Nephron (organoid): ENCODE data around the gene PADI1.

Experiments used
- H3K27ac Mint-ChIP-seq, 3 experiments: 2 replicates each; pipeline ENCODE4 v1.8.0; 2020; ENCODE audit warnings: mixed read lengths in 3 of 3, mild to moderate bottlenecking in 2 of 3, moderate library complexity in 1 of 3
- H3K27me3 Mint-ChIP-seq: 2 replicates; pipeline ENCODE4 v1.8.0; 2021; ENCODE audit warnings: low read depth, mild to moderate bottlenecking, moderate library complexity, mixed read lengths
- H3K36me3 Mint-ChIP-seq: 2 replicates; pipeline ENCODE4 v1.8.0; 2020; ENCODE audit warnings: low read depth, mixed read lengths
- H3K4me1 Mint-ChIP-seq: 2 replicates; pipeline ENCODE4 v1.8.0; 2020; ENCODE audit warnings: mixed read lengths
- H3K4me3 Mint-ChIP-seq, 3 experiments: 2 replicates each; pipeline ENCODE4 v1.8.0; 2020; ENCODE audit warnings: mild to moderate bottlenecking in 3 of 3, mixed read lengths in 3 of 3, moderate library complexity in 2 of 3
- H3K9me3 Mint-ChIP-seq: 2 replicates; pipeline ENCODE4 v1.8.0; 2020; ENCODE audit warnings: mixed read lengths
- CTCF ChIP-seq, 3 experiments: fragments of 200-600 bp; sonication (generic); IDR thresholded peaks; one replicate each; pipeline ENCODE4 v1.5.0; 2021; ENCODE audit warnings: antibody characterized with exemption in 3 of 3; ENCODE audit not compliant: unreplicated experiment in 3 of 3

The PADI1 gene

DNA sequence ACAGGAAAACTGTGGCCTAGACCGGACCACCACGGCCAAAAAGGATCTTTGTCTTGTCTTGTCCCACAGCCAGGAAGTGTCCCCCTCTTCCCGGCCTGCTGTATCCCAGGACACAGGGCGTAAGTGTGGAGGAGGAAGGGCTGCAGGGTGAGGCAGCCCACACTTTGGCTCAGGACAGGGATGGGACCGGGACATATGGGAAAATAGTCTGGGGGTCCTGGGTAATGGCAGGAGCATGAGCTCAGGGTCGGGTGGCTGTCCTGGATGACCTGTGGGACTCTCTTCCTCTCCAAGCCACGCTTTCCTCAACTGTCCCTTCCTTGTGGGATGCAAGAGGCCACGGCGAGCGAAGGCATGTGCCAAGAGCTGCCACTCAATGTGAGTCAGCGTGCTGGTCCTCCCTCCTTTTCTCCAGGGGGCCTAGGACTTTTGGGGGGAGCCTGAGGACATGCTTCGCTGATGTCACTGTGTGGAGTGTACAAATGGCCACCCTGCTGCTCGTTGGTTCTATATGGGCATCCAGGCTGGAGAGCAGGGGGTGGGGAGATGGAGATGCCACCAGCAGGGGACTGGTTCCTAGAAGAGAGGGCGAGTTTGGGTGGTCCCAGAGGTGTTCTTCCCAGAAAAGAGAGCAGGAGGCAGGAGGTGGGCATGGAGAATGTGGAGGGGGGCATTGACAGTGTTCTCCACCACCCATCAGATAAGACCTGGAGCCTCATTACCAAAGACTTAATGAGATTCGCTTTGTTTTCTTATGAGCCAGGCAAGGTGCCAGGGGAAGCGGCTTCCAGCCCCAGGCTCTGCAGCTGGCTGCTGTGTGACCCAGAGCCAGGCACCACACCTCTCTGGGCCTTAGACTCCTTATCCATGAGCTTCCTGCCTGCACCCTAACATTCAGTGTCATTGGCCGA, 11.5 kb upstream of the PADI1 start:
- no peak for TF ChIP-seq CTCF (IDR thresholded peaks at IDR 0.05; ENCODE audit: unreplicated experiment in 3 of 3)
- peaks cover 13% of the 10 kb centered on the region for H3K27me3 Mint-ChIP-seq

GRCh38 chr1:17194133-17194475, 10.8 kb upstream of the PADI1 start:
- no peak for TF ChIP-seq CTCF (IDR thresholded peaks at IDR 0.05; ENCODE audit: unreplicated experiment in 3 of 3)
- H3K4me1 Mint-ChIP-seq = no peaks in the 10 kb centered on the region
- H3K36me3 Mint-ChIP-seq = no peaks in the 10 kb centered on the region
- peaks cover 13% of the 10 kb centered on the region for H3K27me3 Mint-ChIP-seq
- H3K4me3 Mint-ChIP-seq = no peak overlapping the region
- H3K27ac Mint-ChIP-seq = no peak overlapping the region
- peaks cover 2% of the 10 kb centered on the region for H3K9me3 Mint-ChIP-seq

More for the DNA sequence above, 11.5 kb upstream of the PADI1 start:
- Mint-ChIP-seq H3K36me3 (no peaks in the 10 kb centered on the region), H3K4me3 (no peak overlapping the region), H3K4me1 (no peaks in the 10 kb centered on the region), H3K9me3 (peaks cover 2% of the 10 kb centered on the region), H3K27ac (no peak overlapping the region)

- Mint-ChIP-seq H3K4me1 (peaks cover under 1% of the 10 kb centered on the region), H3K27ac (peak overlapping the region in 1 of 3 experiments; percentile 5), H3K36me3 (no peaks in the 10 kb centered on the region), H3K4me3 (no peak overlapping the region), H3K9me3 (peaks cover 2% of the 10 kb centered on the region), H3K27me3 (peaks cover 13% of the 10 kb centered on the region)
- TF ChIP-seq CTCF (IDR thresholded peaks at IDR 0.05; ENCODE audit: unreplicated experiment in 3 of 3) = no peak
Measured at GRCh38 chr1:17194615-17195528, 10.1 kb upstream of the PADI1 start.

DNA sequence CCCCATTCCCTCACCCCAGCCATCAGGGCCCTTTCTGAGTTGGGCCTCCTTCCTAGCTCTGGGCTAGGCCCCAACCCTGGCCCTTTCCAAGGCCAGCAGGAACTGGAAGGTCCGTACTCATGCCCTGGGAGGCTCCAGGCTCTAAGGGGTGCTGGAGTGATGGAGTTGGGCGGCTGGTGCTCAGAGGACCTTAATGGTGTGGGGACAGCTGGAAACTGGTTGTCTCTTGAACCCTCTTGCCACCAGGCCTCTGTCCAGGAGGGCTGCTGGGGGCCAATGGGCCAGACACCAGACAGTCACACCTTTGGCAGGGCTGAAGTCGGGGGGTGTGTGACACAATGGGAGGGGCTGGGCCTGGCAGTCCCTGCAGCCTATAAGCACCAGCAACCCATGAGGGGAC, 9.2 kb upstream of the PADI1 start:
- no peak overlapping the region for H3K27ac Mint-ChIP-seq
- no peak overlapping the region for H3K4me3 Mint-ChIP-seq
- TF ChIP-seq CTCF (IDR thresholded peaks at IDR 0.05; ENCODE audit: unreplicated experiment in 3 of 3) = no peak
- peaks cover 2% of the 10 kb centered on the region for H3K9me3 Mint-ChIP-seq
- no peaks in the 10 kb centered on the region for H3K36me3 Mint-ChIP-seq
- H3K27me3 Mint-ChIP-seq = peaks cover 13% of the 10 kb centered on the region
- peaks cover 4% of the 10 kb centered on the region for H3K4me1 Mint-ChIP-seq

DNA sequence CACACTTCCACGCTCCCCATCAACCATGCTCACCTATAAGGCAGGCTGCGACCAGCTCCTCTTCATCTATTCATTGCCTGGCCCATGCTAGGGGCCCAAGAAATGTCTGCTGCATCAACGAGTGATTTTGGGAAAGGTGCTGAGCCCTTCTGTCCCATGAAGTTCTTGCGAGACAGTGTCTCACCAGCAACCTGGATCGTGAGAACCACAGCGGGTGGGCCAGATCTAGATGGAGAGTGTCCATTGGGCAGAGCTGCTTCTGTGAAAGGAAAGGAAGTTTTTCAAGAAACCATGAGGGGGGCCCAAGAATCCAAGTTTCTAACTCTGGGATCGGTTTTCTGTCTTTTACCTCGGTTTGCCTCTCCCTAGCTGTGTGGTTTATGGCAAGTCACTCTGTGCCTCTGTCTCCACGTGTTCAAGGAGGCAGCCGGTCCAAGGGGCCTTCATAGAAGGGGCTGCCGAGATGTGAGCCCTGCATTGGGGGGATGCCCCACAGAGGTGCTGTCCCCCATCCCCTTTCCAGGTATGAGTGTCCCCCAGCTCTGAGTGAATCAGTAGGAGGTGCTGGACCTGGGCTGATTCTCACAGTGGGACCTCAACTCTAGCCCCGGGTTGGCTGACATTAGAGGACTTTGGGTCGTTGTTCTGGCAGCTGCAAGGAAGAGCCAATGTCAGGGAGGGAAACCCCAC, 8.3 kb upstream of the PADI1 start:
- H3K27ac Mint-ChIP-seq = no peak overlapping the region
- peaks cover 14% of the 10 kb centered on the region for H3K4me1 Mint-ChIP-seq
- peaks cover 13% of the 10 kb centered on the region for H3K27me3 Mint-ChIP-seq
- no peaks in the 10 kb centered on the region for H3K36me3 Mint-ChIP-seq
- no peak overlapping the region for H3K4me3 Mint-ChIP-seq
- no peak for TF ChIP-seq CTCF (IDR thresholded peaks at IDR 0.05; ENCODE audit: unreplicated experiment in 3 of 3)
- H3K9me3 Mint-ChIP-seq = peaks cover 2% of the 10 kb centered on the region
